K562 (cell line): Measurements from ENCODE around the gene PRRC2A. TPM values are rescaled to one million over a fixed set of nuclear protein-coding genes. Genes with fewer than 3 reads are reported as not detected.

Source experiments
- ARNT ChIP-seq, 2 experiments: fragments of 450-650 bp; IDR thresholded peaks; 2 replicates each; pipeline ENCODE4 v1.6.1; 2016; ENCODE audit warnings: mild to moderate bottlenecking in 1 of 2
- HDAC3 ChIP-seq: fragments of 450-650 bp; IDR thresholded peaks from 2 replicates; pipeline ENCODE4 v1.6.1; 2018; ENCODE audit warnings: borderline replicate concordance, mild to moderate bottlenecking, moderate library complexity; ENCODE audit not compliant: partially characterized antibody
- HINFP ChIP-seq: fragments of 450-650 bp; conservative IDR thresholded peaks from 2 replicates; pipeline ENCODE4 v1.6.1; 2016; ENCODE audit warnings: missing genetic modification characterization, low read depth, mild to moderate bottlenecking, control low read depth, missing compliant biosample characterization
- NR2C1 ChIP-seq, 2 experiments: fragments of 450-650 bp; IDR thresholded peaks; 2 replicates each; pipeline ENCODE4 v1.6.1; 2017; ENCODE audit warnings: mild to moderate bottlenecking in 2 of 2, antibody characterized with exemption in 1 of 2, inconsistent platforms in 1 of 2, missing compliant biosample characterization in 1 of 2, missing genetic modification characterization in 1 of 2
- PBX2 ChIP-seq, 2 experiments: IDR thresholded peaks in 1 of 2; conservative IDR thresholded peaks in 1 of 2; 2 replicates each; pipeline ENCODE4 v1.6.1; 2016; ENCODE audit warnings: low read depth in 2 of 2, mild to moderate bottlenecking in 1 of 2, missing compliant biosample characterization in 1 of 2, missing genetic modification characterization in 1 of 2, moderate library complexity in 1 of 2
- PHF20 ChIP-seq: fragments of 450-650 bp; IDR thresholded peaks from 2 replicates; pipeline ENCODE4 v1.6.1; 2018; ENCODE audit not compliant: partially characterized antibody
- POLR2H ChIP-seq: IDR thresholded peaks from 2 replicates; pipeline ENCODE4 v1.6.1; 2016; ENCODE audit warnings: missing genetic modification characterization, low read depth, mild to moderate bottlenecking, control low read depth, missing compliant biosample characterization, moderate library complexity
- POLR3G ChIP-seq: IDR thresholded peaks from 2 replicates; pipeline ENCODE4 v1.6.1; 2011; ENCODE audit not compliant: insufficient read length, insufficient replicate concordance; ENCODE audit errors: extremely low read depth
- RB1 ChIP-seq: fragments of 450-650 bp; IDR thresholded peaks from 2 replicates; pipeline ENCODE4 v1.6.1; 2017; ENCODE audit warnings: low read depth, mild to moderate bottlenecking
- SAFB2 ChIP-seq: fragments of 200-400 bp; formaldehyde crosslinking; IDR thresholded peaks from 2 replicates; pipeline ENCODE4 v1.6.1; 2018; ENCODE audit warnings: borderline replicate concordance, low read length, low read depth, moderate library complexity; ENCODE audit not compliant: severe bottlenecking
- SIRT6 ChIP-seq: IDR thresholded peaks from one replicate; pipeline ENCODE4 v1.6.1; 2012; ENCODE audit warnings: low read depth, mild to moderate bottlenecking, control low read depth, inconsistent platforms, low read length, moderate library complexity
- SPI1 ChIP-seq: IDR thresholded peaks from 2 replicates; pipeline ENCODE4 v1.6.1; 2011; ENCODE audit warnings: low read depth, low read length, control low read depth, borderline replicate concordance
- ZNF224 ChIP-seq: sonication (generic); formaldehyde crosslinking; IDR thresholded peaks from 2 replicates; pipeline ENCODE4 v1.8.0; 2022; ENCODE audit warnings: mild to moderate bottlenecking, missing genetic modification reagents
- ZNF407 ChIP-seq: fragments of 450-650 bp; IDR thresholded peaks from 2 replicates; pipeline ENCODE4 v1.6.1; 2016; ENCODE audit warnings: low read depth
- polyA plus RNA-seq, 8 experiments: library from polyadenylated mRNA; depleted of rRNA in 4 of 8; stranded (reverse) in 5 of 8; unstranded in 3 of 8; fragments of >200 nt; fragmentation: Nextera tagmentation in 2 of 8; fragmentation: Illumina TruSeq in 1 of 8; extraction: Ambion mirVana in 2 of 8; extraction: Trizol in 1 of 8; gene quantifications; 2 replicates each; pipeline versions ENCODE4 v1.2.1 to v1.2.3, GENCODE V29; 2011 to 2014; ENCODE audit warnings: inconsistent platforms in 1 of 8, missing spikeins in 1 of 8
- total RNA-seq, 7 experiments: library from RNA; depleted of rRNA in 6 of 7; stranded (reverse); fragments of >200 nt in 6 of 7; fragmentation: Illumina TruSeq in 2 of 7; extraction: Trizol in 2 of 7; gene quantifications; 2 replicates each; pipeline versions ENCODE4 v1.2.1 to v1.2.3, GENCODE V29; 2011 to 2021; ENCODE audit warnings: low replicate concordance in 1 of 7

Gene PRRC2A
- total and polyA plus RNA-seq, 9 of the 15 experiments (the other 6 are each of a cell fraction or from before 2014, with no cell fraction given), result 1.0 to 332 (median 63.0) TPM

- TF ChIP-seq ZNF407 (no peak), SAFB2 (no peak), SPI1 (peak; percentile 36; the same call in 1 of the 2 replicates), RB1 (no peak), ZNF224 (CRISPR knock-in tag) (no peak), HDAC3 (no peak), POLR2H (tag) (no peak), POLR3G (no peak), ARNT (IDR thresholded peaks at IDR 0.05) (no peak; a peak in 1 of 4 replicates), SIRT6 (no peak), PHF20 (no peak), NR2C1 (IDR thresholded peaks at IDR 0.05) (no peak), NR2C1 (tag; IDR thresholded peaks at IDR 0.05) (peak; percentile 62), PBX2 (CRISPR knock-in tag; IDR thresholded peaks at IDR 0.05; ENCODE audit: low read depth) (no peak), PBX2 (tag; conservative IDR thresholded peaks at IDR 0.05; ENCODE audit: low read depth) (peak; percentile 94), HINFP (tag) (no peak)
These were observed 31.2 kb downstream of the PRRC2A start (continued) for GRCh38 chr6:31651602-31652191.
